Natural killer cell (primary cell): ENCODE results near the gene GFPT2. TPM values are rescaled to one million over a fixed set of nuclear protein-coding genes. Genes with fewer than 3 reads are reported as not detected.

Experiments
- ATAC-seq, 3 donors: fragments of 150-1000 bp in 2 of 3; fragments of 200-7000 bp in 1 of 3; cut with Tn5 transposase; 1 replicate in 1 of 3; 2 replicates in 2 of 3; pipeline ENCODE4 v1.10.0; 2021; ENCODE audit warnings: mild to moderate bottlenecking in 2 of 3, moderate library complexity in 2 of 3
- DNase-seq, 2 donors: peaks; one replicate each; pipeline versions ENCODE4 v3.0.0 to v3.0.0-alpha.2; 2013 to 2021; ENCODE audit warnings: mixed read lengths in 1 of 2
- H3K27ac ChIP-seq: one replicate; pipeline ENCODE4 v1.5.1; 2013; ENCODE audit warnings: mild to moderate bottlenecking, low read length
- H3K27me3 ChIP-seq: one replicate; pipeline ENCODE4 v1.6.1; 2013; ENCODE audit warnings: low read length; ENCODE audit not compliant: control insufficient read depth, insufficient read depth
- H3K36me3 ChIP-seq: one replicate; pipeline ENCODE4 v1.6.1; 2013; ENCODE audit warnings: low read length; ENCODE audit not compliant: control insufficient read depth, insufficient read depth
- H3K4me1 ChIP-seq: one replicate; pipeline ENCODE4 v1.6.1; 2013; ENCODE audit warnings: low read length; ENCODE audit not compliant: control insufficient read depth, insufficient read depth
- H3K4me3 ChIP-seq: one replicate; pipeline ENCODE4 v1.5.1; 2013; ENCODE audit warnings: low read length
- H3K9me3 ChIP-seq: one replicate; pipeline ENCODE4 v1.6.1; 2013; ENCODE audit warnings: low read length; ENCODE audit not compliant: control insufficient read depth, insufficient read depth
- H3K27ac Mint-ChIP-seq, 2 donors: one replicate each; pipeline ENCODE4 v1.8.0; 2022; ENCODE audit warnings: mild to moderate bottlenecking in 2 of 2, mixed read lengths in 2 of 2, moderate library complexity in 1 of 2
- H3K27me3 Mint-ChIP-seq, 2 donors: one replicate each; pipeline ENCODE4 v1.8.0; 2022; ENCODE audit warnings: low read depth in 2 of 2, mixed read lengths in 2 of 2
- H3K36me3 Mint-ChIP-seq: one replicate; pipeline ENCODE4 v1.8.0; 2022; ENCODE audit warnings: mixed read lengths
- H3K4me1 Mint-ChIP-seq, 2 donors: one replicate each; pipeline ENCODE4 v1.8.0; 2022; ENCODE audit warnings: mixed read lengths in 2 of 2
- H3K4me3 Mint-ChIP-seq: one replicate; pipeline ENCODE4 v1.8.0; 2022; ENCODE audit warnings: mild to moderate bottlenecking, moderate library complexity, mixed read lengths
- H3K9me3 Mint-ChIP-seq, 2 donors: one replicate each; pipeline ENCODE4 v1.8.0; 2022; ENCODE audit warnings: mixed read lengths in 2 of 2
- CTCF ChIP-seq: fragments of 200-600 bp; IDR thresholded peaks from one replicate; pipeline ENCODE4 v1.8.0; 2022; ENCODE audit warnings: antibody characterized with exemption
- WGBS: methylation state at CpG from one replicate; pipeline ENCODE4 v1.1.7; 2013; ENCODE audit warnings: missing lambda C conversion rate; ENCODE audit not compliant: insufficient coverage; 5-methylcytosine and 5-hydroxymethylcytosine counted together
- intact Hi-C: fragments of 100-400 bp; cut with micrococcal nuclease; formaldehyde crosslinking; loops from one replicate; pipeline ENCODE4 v1.14.2; 2022
- total RNA-seq, 4 donors: library from RNA; stranded (reverse); fragments of 120-200 nt in 1 of 4; gene quantifications; one replicate each; pipeline versions ENCODE4 v1.2.3 to v1.2.4, GENCODE V29; 2013 to 2022

GFPT2 gene
- total RNA-seq, 3 donors from 2014 or later (not counting 1 experiment from before 2014, with no cell fraction given) = 0.56 to 0.86 TPM; not detected in 1

- H3K27me3 ChIP-seq = no peaks in the 10 kb centered on the region
- Mint-ChIP-seq H3K9me3 (no peaks in the 10 kb centered on the region), H3K27ac (no peak overlapping the region), H3K4me3 (no peak overlapping the region), H3K4me1 (no peaks in the 10 kb centered on the region), H3K27me3 (peaks cover 0 to 10% of the 10 kb centered on the region in 2 donors), H3K36me3 (no peaks in the 10 kb centered on the region)
- H3K27ac ChIP-seq = no peak overlapping the region
- ATAC-seq = no peak
- no peak for DNase-seq
- no peaks in the 10 kb centered on the region for H3K36me3 ChIP-seq
- intact Hi-C loops = loop anchor here (10.0 kb wide), 1 partner anchor 114 kb away; the partner anchor contains the start of gene RASGEF1C
- no peaks in the 10 kb centered on the region for H3K9me3 ChIP-seq
- 87% methylated on average over 23 of the region's 23 CpGs for WGBS
- no peak overlapping the region for H3K4me3 ChIP-seq
- no peak for TF ChIP-seq CTCF
- H3K4me1 ChIP-seq = no peaks in the 10 kb centered on the region
These were observed 34.6 kb downstream of the GFPT2 start for GRCh38 chr5:180318456-180319089.

- Mint-ChIP-seq H3K27ac (no peak overlapping the region), H3K27me3 (peaks cover 0 to 10% of the 10 kb centered on the region in 2 donors), H3K9me3 (no peaks in the 10 kb centered on the region), H3K36me3 (no peaks in the 10 kb centered on the region), H3K4me1 (no peaks in the 10 kb centered on the region), H3K4me3 (no peak overlapping the region)
- Histone ChIP-seq H3K9me3 (no peaks in the 10 kb centered on the region), H3K27ac (no peak overlapping the region), H3K36me3 (no peaks in the 10 kb centered on the region), H3K4me3 (no peak overlapping the region), H3K4me1 (no peaks in the 10 kb centered on the region), H3K27me3 (no peaks in the 10 kb centered on the region)
- intact Hi-C loops = loop anchor here (10.0 kb wide), 1 partner anchor 112 kb away; the partner anchor contains the start of gene RASGEF1C
- no peak for ATAC-seq
- DNase-seq = no peak
- WGBS = 93% methylated on average over 20 of the region's 20 CpGs
- TF ChIP-seq CTCF = no peak
These were observed 36.5 kb downstream of the GFPT2 start for GRCh38 chr5:180316586-180316985.

GRCh38 chr5:180315762-180316212, 37.3 kb downstream of the GFPT2 start:
- peak; percentile 74 to 85 for DNase-seq
- Histone ChIP-seq H3K27me3 (no peaks in the 10 kb centered on the region), H3K36me3 (no peaks in the 10 kb centered on the region), H3K4me3 (no peak overlapping the region), H3K27ac (no peak overlapping the region), H3K9me3 (no peaks in the 10 kb centered on the region), H3K4me1 (no peaks in the 10 kb centered on the region)
- Mint-ChIP-seq H3K27ac (no peak overlapping the region), H3K4me3 (no peak overlapping the region), H3K4me1 (no peaks in the 10 kb centered on the region), H3K36me3 (no peaks in the 10 kb centered on the region), H3K9me3 (no peaks in the 10 kb centered on the region), H3K27me3 (peaks cover 0 to 10% of the 10 kb centered on the region in 2 donors)
- TF ChIP-seq CTCF = peak; percentile 96
- WGBS = 54% methylated on average over 9 of the region's 9 CpGs
- intact Hi-C loops = loop anchor here (1.0 to 10.0 kb wide), 3 partner anchors 22 to 188 kb away; partner anchors contain the start of gene RASGEF1C
- peak; percentile 64 to 85 (median 84) for ATAC-seq
